ENCODE results near the gene GABARAP.

DNA sequence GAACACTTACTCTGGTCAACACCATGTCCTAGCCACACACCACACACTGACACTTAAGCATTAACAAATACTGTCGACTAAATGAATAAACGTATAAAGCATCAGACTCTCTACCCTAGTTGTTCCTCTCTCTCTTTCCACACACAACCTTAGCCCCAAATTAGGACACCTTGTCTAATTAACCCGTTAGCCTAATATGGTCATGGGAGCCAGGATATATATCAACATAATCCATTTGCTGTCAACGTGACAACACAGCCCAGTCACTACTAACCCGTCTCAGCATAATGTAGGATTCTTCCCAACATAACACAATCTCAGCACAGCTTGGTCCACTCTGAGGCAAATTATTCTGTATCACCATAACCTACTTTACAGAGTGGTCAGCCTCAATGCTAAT lies 10.1 kb downstream of the GABARAP start:
- TF ChIP-seq, protein P1, sequence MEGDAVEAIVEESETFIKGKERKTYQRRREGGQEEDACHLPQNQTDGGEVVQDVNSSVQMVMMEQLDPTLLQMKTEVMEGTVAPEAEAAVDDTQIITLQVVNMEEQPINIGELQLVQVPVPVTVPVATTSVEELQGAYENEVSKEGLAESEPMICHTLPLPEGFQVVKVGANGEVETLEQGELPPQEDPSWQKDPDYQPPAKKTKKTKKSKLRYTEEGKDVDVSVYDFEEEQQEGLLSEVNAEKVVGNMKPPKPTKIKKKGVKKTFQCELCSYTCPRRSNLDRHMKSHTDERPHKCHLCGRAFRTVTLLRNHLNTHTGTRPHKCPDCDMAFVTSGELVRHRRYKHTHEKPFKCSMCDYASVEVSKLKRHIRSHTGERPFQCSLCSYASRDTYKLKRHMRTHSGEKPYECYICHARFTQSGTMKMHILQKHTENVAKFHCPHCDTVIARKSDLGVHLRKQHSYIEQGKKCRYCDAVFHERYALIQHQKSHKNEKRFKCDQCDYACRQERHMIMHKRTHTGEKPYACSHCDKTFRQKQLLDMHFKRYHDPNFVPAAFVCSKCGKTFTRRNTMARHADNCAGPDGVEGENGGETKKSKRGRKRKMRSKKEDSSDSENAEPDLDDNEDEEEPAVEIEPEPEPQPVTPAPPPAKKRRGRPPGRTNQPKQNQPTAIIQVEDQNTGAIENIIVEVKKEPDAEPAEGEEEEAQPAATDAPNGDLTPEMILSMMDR (IDR thresholded peaks at IDR 0.05): no peak
- TF ChIP-seq EP300 (IDR thresholded peaks at IDR 0.05) (no peak), POLR2A (IDR thresholded peaks at IDR 0.05) (no peak), POLR2AphosphoS5 (IDR thresholded peaks at IDR 0.05) (no peak)
